ENCODE measurements around the gene PDZD7.
A peak's percentile ranks its signal among the peaks of the same experiment; 100 is the strongest.

Gene PDZD7

DNA sequence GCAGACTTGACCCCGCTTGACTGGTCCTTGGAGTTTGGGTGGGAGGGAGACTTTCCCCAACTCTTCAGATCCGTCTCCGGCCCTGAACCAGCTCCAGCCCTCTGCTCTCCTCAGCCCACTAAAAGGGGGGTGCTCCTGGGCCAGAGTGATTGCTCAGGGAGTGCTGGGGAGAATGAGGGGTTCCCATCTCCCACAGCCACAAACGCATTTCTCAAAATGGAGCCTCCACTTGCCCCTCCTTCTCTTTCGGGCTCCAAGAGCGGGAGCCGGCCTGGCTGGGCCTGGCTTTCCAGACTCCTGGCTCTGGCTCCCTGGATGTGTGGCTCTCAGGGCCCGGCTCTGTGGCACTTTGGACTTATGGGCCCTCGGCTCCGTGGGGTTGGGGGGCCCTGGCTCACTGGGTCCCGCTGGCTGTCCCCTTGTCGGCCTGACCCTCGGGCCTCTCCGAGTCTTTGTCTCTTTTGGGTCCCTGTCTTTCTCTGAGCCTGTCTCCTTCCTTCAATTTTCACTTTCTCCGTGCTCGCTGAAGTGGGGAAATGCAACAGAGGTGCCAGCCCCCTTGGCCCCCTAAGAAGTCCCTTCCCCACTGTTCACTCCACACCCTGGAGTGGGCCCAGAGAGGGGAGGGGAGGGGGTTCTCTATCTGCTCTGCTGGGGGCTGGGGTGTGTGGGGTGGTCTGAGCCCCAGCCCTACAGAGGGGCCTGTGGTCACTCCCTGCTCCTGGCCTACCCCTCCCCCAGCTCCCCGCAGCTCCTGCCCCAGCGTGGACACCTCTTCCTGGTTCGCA lies 30.6 kb downstream of the PDZD7 start:
- DNase-seq = no peak

DNA sequence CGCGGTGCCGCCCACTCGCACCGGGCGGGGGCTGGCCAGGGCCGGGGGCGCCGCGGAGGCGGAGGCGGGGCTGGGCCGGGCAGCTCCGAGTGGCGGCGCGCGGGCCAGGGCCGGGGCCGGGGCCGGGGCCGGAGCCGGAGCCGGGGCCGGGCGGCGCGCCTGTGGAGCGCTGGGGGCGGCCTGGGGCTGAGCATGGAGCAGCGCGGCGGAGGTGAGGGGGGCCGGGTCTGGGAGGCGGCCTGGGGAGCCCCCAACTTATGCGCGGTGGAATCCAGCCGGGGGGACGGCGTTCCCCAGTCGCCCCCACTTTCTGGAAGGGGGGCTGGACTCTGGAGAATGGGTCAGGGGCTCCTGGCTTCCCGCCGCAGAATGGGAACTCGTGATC lies 31.2 kb downstream of the PDZD7 start, which contains the start of gene LZTS2:
TSS of gene LZTS2 (plus strand) at position 67 of the 385 bp plus-strand sequence. CDS start 2,731 bp downstream, outside the sequence.
- no peak for DNase-seq

DNA sequence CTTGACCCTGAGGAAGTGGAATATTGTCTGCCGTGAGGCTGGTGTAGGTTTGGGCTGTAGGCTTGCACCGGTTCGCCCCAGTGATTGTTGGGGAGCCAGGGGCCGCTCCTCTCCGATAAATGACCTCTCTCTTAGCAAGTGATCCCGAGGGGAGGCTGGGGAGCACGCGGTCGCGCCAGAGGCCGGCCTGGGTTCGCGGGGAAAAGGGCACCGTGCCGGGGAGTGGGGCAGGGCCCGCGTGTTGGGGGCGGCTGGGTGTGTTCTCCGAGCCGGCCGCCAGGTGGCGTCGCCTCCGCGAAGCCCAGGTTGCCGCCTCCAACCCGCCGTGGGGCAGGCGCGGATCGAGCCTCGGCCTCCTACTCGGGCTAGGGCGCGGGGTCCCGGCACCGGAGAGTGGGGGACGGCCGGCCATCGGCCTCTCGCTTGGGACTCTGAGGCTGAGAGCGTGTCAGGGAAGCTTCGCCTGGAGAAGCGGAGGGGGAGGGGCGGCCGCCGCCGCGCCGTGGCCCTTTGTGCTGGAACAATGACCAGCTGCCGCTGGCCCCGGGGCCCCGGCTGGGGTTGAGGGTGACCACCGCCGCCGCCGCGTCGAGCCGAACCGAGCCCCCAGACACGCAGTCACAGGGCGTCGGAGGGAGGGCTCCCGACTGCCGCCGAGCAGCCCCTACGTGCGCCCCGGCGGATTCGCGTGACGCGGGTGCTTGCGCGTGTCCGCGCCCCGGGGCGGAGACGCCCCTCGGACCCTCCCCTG lies 31.8 kb downstream of the PDZD7 start:
- DNase-seq = peak; percentile 9 to 30

DNA sequence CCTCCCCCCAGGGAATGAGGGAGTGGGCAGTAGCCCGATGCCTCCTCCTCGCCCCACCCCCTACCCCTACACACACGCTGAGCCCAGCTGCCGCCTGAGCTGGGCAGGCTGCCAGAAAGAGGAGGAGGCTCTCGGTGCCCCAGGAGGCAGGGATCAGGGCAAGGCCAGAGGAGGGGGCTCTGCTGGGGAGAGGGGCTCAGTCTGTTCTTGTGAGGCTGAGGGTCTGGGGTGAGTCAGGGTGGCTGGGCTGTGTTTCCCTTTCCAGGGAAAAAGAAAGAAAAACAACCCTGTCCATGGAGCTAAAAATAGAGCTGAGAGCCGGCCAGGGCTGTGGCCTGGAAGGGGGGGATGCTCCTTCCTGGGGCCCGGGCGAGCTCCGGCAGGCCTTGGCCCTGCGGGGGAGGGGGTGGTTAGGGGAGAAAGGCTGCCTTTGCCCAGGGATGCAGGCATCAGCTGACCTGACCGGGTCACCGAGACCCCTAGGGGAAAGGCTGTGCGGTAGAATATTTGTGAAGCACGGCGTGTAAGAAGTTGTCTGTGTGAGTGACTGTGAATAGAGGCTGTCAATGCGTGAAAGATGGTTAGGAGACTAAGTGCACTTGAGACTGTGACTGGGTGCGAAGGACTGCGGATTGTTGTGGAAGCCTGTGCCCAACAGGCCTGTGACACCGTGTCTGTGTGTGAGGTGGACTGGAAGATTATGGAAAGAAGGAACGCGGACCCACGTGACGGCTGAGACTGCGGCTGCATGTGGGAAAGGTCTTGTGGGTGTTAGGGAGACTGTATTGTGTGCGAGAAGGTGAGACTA lies 32.5 kb downstream of the PDZD7 start:
- DNase-seq = peak; percentile 50 to 82

DNA sequence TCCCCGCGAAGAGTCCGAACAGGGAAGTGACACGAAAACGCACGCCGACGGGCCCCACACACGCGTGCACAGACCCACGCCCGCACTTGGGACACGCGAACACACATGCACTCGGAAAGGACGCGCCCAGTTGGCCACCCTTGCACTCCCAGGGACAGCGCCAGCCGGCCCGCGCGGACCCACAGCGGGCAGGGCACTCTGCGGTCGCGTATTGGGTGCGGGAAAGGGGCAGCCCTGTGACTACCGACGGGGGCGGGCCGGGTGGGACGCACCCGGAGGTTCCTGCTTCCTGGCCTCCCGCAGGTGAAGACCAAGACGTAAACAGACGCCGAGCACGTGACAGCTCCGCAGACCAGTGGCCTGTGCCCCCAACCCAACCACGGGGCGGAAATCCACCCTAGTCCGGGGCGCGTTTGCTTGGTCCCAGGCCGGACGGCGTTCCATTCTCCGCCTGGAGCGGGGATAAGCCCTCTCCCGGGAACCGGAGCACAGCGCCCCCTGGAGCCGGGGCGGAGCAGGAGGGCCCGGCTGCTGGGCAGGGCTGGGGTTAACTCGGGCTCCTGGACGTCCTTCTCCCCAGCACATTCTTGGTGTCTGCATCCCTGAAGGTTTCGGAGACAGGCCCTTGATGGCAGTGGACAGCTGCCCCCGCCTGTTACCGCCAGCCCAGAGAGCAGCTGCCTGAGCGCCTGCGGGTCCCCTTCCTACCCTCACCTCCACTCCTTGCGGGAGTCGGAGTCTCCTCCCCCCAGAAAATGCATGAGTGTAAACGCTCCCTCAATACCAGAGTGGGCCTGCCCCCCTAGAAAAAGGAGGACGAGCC lies 33.4 kb downstream of the PDZD7 start:
- peak in 1 of 2 experiments; percentile 28 for DNase-seq

GRCh38 chr10:100996678-100997359 lies 34.1 kb downstream of the PDZD7 start:
- DNase-seq = no peak

GRCh38 chr10:100995181-100995580 lies 35.7 kb downstream of the PDZD7 start:
- no peak for DNase-seq

- no peak for DNase-seq
Measured at GRCh38 chr10:100993986-100994708, 36.8 kb downstream of the PDZD7 start.

- no peak for DNase-seq
Measured at GRCh38 chr10:100989088-100989487, 41.8 kb downstream of the PDZD7 start.

GRCh38 chr10:100988166-100988565 lies 42.8 kb downstream of the PDZD7 start:
- no peak for DNase-seq

- DNase-seq = no peak
Measured at GRCh38 chr10:100987685-100988049, 43.3 kb downstream of the PDZD7 start.

- peak; percentile 11 to 47 for DNase-seq
Measured at GRCh38 chr10:100986952-100987684, 43.8 kb downstream of the PDZD7 start, which contains the start of the genes MRPL43 and TWNK. Gene MRPL43 (minus strand): TSS chr10:100987497. CDS start chr10:100987443, 54 bp downstream. Gene TWNK (plus strand): TSS chr10:100987543. CDS start chr10:100988211, 668 bp downstream.

GRCh38 chr10:100986623-100986951 lies 44.3 kb downstream of the PDZD7 start:
- DNase-seq = no peak

DNA sequence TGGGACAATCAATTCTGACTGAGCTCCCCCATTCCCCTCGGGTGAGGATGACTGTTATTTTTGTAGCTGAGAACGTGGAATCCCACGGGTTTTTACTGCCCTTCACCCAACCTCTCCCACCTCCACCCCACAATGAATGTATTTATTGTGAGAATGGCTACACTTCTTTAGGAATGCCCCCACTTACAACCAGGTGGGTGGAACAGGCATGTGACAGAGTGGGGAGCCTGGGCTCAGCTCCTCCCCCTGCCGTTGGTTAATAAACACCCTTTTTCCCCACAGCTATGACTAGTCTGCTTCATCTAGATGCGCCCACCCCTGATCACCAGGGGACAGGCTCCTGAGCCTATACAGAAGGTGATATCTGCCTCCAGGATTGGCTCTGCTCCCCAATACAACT lies 45.6 kb downstream of the PDZD7 start:
- no peak for DNase-seq

DNA sequence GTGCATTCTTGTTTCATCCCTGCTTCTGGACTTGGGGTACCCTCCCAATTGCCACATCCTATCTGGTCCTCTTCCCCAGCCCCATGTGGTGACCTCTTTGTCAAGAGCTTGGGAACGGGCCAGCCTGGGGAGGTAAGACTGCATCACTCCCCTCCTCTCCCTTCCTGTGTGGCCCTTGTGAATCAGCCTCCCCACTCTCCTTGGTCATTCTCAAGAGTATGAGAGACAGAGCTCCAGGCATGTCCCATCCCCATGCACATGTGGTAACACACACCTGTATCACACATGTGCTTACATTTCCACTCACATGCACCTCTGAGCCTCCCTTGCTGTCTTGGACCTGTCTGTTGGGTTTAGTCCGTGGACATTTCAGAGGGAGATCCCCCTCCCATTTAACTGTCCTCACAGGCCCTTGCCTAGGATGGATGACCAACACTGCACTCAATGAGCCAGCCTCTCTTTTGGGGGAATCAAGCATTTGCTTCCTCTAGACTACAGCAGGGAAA lies 46.2 kb downstream of the PDZD7 start:
- no peak for DNase-seq

GRCh38 chr10:100983868-100984671 lies 46.9 kb downstream of the PDZD7 start:
- no peak for DNase-seq

GRCh38 chr10:100982916-100983830 lies 47.8 kb downstream of the PDZD7 start:
- no peak for DNase-seq

GRCh38 chr10:100981178-100981772 lies 49.7 kb downstream of the PDZD7 start:
- no peak for DNase-seq
